NCI-H69 (cell line): ENCODE results near the gene ZMIZ1.

Experiments
- DNase-seq: peaks from one replicate; lab custom pipeline; 2025; lab: John Stamatoyannopoulos, UW

Gene ZMIZ1

GRCh38 chr10:79139124-79139835, 70.5 kb downstream of the ZMIZ1 start:
- no peak for DNase-seq

DNA sequence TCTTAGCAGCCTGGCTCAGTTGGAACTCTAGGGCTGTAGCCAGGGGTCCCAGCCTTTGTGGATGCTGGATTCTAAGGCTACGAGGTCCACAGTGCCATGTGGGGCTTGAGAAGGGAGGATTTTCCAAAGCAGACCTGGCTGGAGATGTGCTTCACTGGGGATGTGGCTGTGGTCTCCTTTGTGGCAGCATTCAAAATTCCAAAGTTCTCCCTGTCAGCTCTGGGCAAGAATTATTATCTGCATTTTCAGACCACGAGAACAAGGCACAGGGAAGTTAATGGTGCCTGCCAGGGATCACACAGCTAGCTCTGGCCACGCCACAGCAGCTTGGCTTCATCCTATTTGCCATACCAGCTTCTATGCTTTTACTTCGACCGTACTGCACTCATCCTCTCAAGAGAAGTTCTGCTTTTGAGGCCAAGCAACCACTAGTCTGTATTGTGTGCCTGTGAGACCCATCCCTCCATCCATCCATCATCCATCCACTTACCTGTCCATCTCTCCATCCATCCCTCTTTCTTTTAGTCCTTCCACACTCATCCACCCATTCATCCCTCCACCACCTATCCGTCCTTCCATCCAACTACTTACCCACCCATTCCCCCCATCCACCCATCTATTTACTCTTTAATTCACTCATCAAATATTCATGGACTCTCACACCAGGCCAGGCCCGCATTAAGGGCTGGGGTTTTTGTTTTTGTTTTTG, 71.5 kb downstream of the ZMIZ1 start:
- no peak for DNase-seq

DNA sequence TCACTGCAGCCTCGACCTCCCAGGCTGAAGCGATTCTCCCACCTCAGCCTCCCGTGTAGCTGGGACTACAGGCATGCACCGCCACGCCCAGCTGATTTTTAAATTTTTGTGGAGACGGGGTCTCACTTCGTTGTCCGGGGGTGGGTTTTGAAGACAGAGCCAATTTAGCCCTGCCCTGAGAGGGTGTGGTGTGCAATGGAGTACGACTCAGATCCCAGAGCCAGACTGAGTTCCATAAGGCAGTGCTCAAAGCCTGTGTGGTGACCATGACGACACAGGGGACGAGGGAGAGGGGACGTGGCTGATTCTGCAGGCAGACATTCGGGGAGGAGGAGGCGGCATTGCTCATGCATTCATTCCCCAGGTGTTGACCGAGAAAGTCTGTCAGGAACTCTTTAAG, 72.1 kb downstream of the ZMIZ1 start:
- no peak for DNase-seq

- no peak for DNase-seq
Observed at GRCh38 chr10:79142064-79142491, 73.3 kb downstream of the ZMIZ1 start.

DNA sequence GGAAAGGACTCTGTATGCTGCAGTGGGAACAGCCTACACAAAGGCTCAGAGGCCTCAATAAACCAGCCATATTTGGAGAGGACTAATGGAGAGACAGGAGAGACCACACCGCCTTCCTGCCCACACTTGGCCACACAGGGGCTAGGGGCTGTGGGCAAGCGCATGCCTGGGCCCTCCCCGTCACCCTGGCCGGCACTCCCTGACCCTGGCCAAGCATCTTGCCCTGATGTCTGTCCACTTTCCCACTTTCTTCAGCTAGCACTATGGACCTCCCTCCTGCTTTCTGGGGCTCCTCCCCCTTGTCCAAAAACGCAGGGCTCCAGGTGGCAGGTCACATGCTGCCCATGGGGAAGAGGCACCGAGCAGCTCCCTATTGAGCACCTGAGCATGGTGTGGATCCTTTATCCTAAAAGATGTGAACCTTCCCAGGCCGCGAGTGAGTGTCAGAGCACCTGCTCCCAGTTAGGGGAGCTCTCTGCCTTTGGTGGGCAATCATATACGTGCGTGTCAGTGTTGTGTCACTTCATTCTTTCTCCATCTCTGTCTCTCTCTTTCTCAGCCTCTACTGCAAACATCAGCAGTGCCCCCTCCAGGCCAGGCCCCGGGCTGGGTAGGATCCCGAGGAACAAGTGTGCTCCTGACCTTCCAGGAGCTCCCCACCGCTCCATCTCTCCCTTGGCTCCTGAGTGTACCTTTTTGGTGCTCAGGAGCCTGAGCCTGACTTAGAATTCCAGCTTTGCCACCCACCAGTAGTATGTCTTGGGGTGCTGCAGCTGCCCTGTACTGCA, 74.0 kb downstream of the ZMIZ1 start:
- no peak for DNase-seq

DNA sequence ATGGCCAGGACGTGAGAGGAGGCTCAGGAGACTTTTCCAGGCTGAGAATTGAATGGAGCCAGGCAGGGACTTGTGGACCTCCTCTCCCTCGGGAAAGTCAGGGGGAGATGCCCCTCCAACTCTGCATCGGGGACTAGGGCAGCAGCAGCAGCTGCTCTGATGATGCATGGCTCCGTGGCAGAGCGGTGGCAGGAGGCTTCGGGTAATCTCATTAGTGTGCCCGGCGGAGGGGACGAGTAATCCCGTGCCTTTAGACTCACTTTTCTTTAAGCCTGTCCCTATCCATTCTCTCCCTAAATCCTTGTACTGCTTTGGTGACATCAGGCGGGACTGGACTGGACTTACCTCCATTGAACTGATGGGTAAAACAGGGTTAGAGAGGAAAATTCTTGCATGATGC, 75.1 kb downstream of the ZMIZ1 start:
- DNase-seq: no peak

DNA sequence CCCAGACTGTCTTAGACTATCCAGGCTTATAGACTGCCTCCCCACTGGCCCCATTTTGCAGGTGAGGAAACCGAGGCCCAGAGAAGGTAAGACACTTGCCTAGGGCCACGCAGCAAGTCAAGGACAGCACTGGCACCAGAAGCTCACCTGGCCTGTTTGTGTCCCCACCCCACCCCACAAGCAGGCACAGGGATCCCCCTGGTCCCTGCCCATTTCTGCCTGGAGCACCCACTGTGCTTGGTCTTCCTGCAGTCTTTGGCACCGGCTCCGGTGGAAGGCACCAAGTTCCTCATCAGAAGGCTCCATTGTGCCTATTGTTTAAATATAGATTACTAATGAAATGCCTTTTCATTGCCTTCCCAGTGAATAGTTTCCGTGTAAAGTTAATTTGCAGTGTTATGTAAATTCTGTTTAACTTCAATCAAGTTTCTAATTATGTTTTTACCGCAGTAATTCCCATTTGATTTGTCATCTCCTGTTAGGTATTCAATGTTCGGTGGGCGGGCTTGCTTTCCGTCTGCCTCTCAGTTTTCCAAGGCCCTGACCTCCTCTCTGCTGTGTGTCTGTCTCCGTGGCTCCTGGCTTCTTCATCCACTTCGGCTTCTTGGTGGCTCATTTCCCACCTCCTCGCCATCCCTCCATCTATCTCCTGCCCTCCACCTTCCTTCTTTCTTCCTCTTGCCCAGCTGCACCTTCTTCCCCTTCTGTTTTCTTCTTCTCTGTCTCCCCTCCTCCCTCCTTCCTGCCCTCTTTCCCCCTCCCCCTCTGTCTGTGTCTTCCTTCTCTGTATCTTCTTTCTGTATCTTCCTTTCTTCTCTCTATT, 75.8 kb downstream of the ZMIZ1 start:
- no peak for DNase-seq

- no peak for DNase-seq
Observed at GRCh38 chr10:79145174-79145483, 76.4 kb downstream of the ZMIZ1 start.

GRCh38 chr10:79145517-79146470, 77.0 kb downstream of the ZMIZ1 start:
- DNase-seq: no peak

DNA sequence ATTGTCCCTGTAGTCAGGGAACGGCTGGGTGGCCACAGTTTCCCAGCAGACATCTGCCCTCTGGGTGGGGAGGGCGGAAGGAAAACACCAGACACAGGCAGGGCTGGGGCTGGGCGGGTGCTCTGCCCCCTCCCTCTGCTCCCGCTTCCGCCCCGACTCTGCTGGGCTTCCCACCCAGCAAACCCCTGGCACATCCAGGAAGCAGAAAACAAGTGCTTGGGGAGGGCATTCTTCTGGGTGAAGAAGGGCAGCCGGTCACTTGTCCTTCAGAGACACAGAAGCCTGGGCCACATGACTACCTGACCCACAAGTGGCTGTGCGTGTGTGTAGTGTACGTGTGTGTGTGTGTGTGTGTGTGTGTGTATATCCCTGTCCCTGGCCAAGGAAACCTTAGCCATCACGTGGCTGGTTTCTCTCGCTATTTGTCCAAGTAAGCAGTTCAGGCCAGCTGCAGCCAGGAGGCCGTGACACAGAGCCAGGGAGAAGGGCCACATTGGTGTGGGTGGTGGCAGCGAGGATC, 77.9 kb downstream of the ZMIZ1 start:
- no peak for DNase-seq

GRCh38 chr10:79147306-79147705, 78.5 kb downstream of the ZMIZ1 start:
- DNase-seq: no peak

GRCh38 chr10:79147796-79148451, 79.2 kb downstream of the ZMIZ1 start:
- DNase-seq: no peak

DNA sequence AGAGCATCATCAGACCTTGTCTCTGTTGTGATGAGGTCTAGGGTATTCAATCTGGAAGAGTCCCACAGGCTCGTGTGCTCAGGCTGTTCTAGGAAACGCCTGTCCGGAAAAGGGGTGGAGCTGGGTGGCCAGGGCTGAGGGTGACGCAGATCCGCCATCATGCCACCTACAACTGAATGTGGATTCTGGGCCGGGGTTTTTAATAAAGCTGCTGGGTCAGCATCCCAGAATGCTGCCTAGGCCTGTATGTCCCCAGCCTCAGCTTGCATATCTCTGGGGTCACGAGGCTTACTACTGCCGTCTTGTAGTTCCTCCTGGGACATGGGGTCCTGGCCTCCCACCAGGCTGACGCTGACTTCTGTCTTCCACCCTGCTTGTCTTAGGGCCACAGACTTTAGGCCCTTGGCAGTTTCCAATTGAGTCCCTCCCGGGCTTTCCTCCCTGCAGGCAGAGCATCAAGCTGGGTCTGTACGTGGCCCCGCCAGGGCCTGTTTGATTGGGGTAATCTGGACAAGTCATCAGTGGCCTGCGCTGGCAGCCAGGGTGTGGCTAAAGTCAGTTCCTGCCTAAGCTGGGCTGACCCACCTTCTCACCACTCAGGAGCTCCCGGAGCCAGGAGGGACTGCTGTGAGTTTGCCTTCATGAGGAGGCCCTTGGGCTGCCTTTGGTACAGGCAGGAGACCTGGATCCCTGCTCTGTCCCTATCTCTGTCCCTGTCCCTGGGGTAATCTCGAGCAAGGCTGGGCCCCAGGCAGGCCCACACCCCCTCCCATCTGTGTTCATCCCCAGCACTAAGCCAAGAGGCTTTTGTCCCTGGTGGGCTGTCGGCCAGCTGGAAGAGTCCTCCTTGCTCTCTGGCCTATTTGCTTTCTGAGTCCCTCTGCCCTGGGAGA, 79.9 kb downstream of the ZMIZ1 start:
- no peak for DNase-seq

DNA sequence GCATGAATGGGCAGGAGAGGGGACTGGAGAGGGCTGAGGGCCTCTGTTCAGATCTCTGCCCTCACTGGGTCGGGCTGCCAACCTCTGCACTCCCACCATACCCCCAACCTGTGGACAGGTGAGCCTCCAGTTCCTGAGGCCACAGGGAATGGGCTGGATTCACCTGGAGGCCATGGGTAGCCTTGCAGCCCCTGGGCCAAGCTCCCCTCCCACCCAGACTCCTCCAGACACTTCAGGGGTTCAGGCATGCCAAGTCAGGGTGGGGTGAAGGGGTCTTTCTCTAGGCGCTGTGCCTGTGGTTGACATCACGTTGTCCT, 80.5 kb downstream of the ZMIZ1 start:
- DNase-seq: no peak

- peak; percentile 66 for DNase-seq
Observed at GRCh38 chr10:79149662-79150443, 81.1 kb downstream of the ZMIZ1 start.

GRCh38 chr10:79150444-79150754, 81.6 kb downstream of the ZMIZ1 start:
- peak; percentile 35 for DNase-seq

GRCh38 chr10:79152423-79152817, 83.7 kb downstream of the ZMIZ1 start:
- DNase-seq: no peak

DNA sequence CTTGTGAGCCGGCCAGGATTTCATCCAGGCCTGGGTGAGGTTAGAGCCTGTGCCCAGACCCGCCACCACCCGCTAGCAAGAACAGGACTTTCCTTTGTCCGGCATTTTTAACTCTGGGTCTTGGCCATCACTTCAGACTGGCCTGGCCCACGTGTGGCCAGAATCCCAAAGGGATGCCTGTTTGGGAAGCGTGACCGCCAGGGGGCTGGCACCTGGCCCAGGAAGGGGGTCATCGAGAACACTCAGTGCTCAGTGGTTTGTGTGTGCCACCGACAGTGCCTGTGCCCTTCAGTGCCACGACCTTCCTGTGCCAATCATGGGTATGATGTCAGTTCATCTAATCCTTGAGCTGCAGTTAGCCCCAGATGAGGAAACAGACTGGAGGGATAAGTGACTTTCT, 85.0 kb downstream of the ZMIZ1 start:
- DNase-seq: no peak
